Endothelial cell of umbilical vein (primary cell): ENCODE results near the gene IL36B. TPM values are rescaled to one million over a fixed set of nuclear protein-coding genes. Genes with fewer than 3 reads are reported as not detected.

Experiments used
- BruUV-seq: library from RNA; stranded (reverse); fragments of 400-500 nt; replicated peaks from 2 replicates; lab custom pipeline; 2021; lab: Mats Ljungman, UMichigan
- CTCF ChIA-PET: fragments of 300-600, 350-600 bp; sonication (Branson Sonifier 250); formaldehyde crosslinking; loops from one replicate; lab custom pipeline; 2021; ENCODE audit warnings: antibody characterized with exemption, inconsistent platforms; lab: Charles Lee
- POLR2A ChIA-PET: fragments of 300-600, 350-600 bp; sonication (Branson Sonifier 250); formaldehyde crosslinking; loops from one replicate; lab custom pipeline; 2021; ENCODE audit warnings: antibody characterized with exemption, inconsistent platforms; lab: Charles Lee
- DNase-seq: peaks from one replicate; pipeline ENCODE4 v3.0.0-alpha.2; 2011; ENCODE audit warnings: low read depth, low spot score
- FAIRE-seq: peaks from 2 replicates; lab custom pipeline; 2011; peaks lifted over from hg19 to GRCh38; lab: Jason Lieb, UNC
- H2AFZ ChIP-seq: 2 replicates; pipeline ENCODE4 v1.6.0; 2012; ENCODE audit warnings: low read depth, low read length, control low read depth, inconsistent platforms
- H3K27ac ChIP-seq: 2 replicates; pipeline ENCODE4 v1.5.1; 2011; ENCODE audit warnings: low read depth, mild to moderate bottlenecking, control low read depth, low read length, moderate library complexity; ENCODE audit not compliant: insufficient read depth
- H3K27me3 ChIP-seq, 2 experiments: 2 replicates each; pipeline versions ENCODE4 v1.6.0 to v1.6.1; 2011; ENCODE audit warnings: low read length in 2 of 2, mixed read lengths in 1 of 2; ENCODE audit not compliant: control insufficient read depth in 2 of 2, insufficient read depth in 2 of 2
- H3K36me3 ChIP-seq, 2 experiments: 2 replicates in 1 of 2; 3 replicates in 1 of 2; pipeline ENCODE4 v1.5.1; 2011; ENCODE audit warnings: low read length in 2 of 2, mild to moderate bottlenecking in 1 of 2, moderate library complexity in 1 of 2; ENCODE audit not compliant: control insufficient read depth in 2 of 2, insufficient read depth in 2 of 2; ENCODE audit errors: extremely low read depth in 1 of 2
- H3K4me1 ChIP-seq: 3 replicates; pipeline ENCODE4 v1.5.1; 2011; ENCODE audit warnings: mild to moderate bottlenecking, low read length; ENCODE audit not compliant: control insufficient read depth, insufficient read depth; ENCODE audit errors: extremely low read depth
- H3K4me2 ChIP-seq: 2 replicates; pipeline ENCODE4 v1.6.1; 2011; ENCODE audit warnings: low read length, control low read depth, mixed read lengths; ENCODE audit not compliant: insufficient read depth
- H3K4me3 ChIP-seq, 3 experiments: fragments of 200-600 bp in 1 of 3; sonication (generic), shearing (Covaris generic) in 1 of 3; replicated peaks in 1 of 3; 2 replicates each; pipeline ENCODE4 v1.5.1; 2011 to 2016; ENCODE audit warnings: control low read depth in 3 of 3, low read length in 3 of 3, mild to moderate bottlenecking in 2 of 3, inconsistent platforms in 1 of 3, low read depth in 1 of 3, moderate library complexity in 1 of 3; ENCODE audit not compliant: insufficient read depth in 1 of 3
- H3K79me2 ChIP-seq: 2 replicates; pipeline ENCODE4 v1.6.0; 2012; ENCODE audit warnings: low read length, inconsistent platforms; ENCODE audit not compliant: control insufficient read depth, insufficient read depth
- H3K9ac ChIP-seq: replicated peaks from 2 replicates; pipeline ENCODE3; 2011; ENCODE audit warnings: low read length, control low read depth; ENCODE audit not compliant: insufficient read depth; ENCODE audit errors: extremely low read depth
- H3K9me1 ChIP-seq: replicated peaks from 3 replicates; pipeline ENCODE4 v1.6.0; 2011; ENCODE audit warnings: mild to moderate bottlenecking, low read length; ENCODE audit not compliant: control insufficient read depth, insufficient read depth; ENCODE audit errors: extremely low read depth
- H3K9me3 ChIP-seq: replicated peaks from 2 replicates; pipeline ENCODE4 v1.5.1; 2012; ENCODE audit warnings: low read length, inconsistent platforms; ENCODE audit not compliant: control insufficient read depth, insufficient read depth
- H4K20me1 ChIP-seq: replicated peaks from 2 replicates; pipeline ENCODE3; 2011; ENCODE audit warnings: mild to moderate bottlenecking, low read length; ENCODE audit not compliant: control insufficient read depth, insufficient read depth; ENCODE audit errors: extremely low read depth
- EZH2 ChIP-seq: IDR thresholded peaks from 2 replicates; pipeline ENCODE4 v1.6.1; 2012; ENCODE audit warnings: borderline replicate concordance, low read depth, mild to moderate bottlenecking, moderate library complexity, low read length, inconsistent platforms; ENCODE audit not compliant: severe bottlenecking
- FOS ChIP-seq: IDR thresholded peaks from 2 replicates; pipeline ENCODE4 v1.6.1; 2011; ENCODE audit warnings: mild to moderate bottlenecking, low read length, moderate library complexity, borderline replicate concordance; ENCODE audit not compliant: insufficient read depth
- GATA2 ChIP-seq: IDR thresholded peaks from 2 replicates; pipeline ENCODE4 v1.7.0; 2011; ENCODE audit warnings: low read depth, mild to moderate bottlenecking, moderate library complexity, mixed read lengths, low read length; ENCODE audit not compliant: insufficient read length, insufficient read depth
- JUN ChIP-seq: IDR thresholded peaks from 2 replicates; pipeline ENCODE4 v1.6.1; 2011; ENCODE audit warnings: borderline replicate concordance, low read depth; ENCODE audit not compliant: insufficient read length, insufficient read depth
- MYC ChIP-seq: IDR thresholded peaks from one replicate; pipeline ENCODE4 v1.6.1; 2011; ENCODE audit warnings: mild to moderate bottlenecking, low read depth, low read length
- POLR2A ChIP-seq: IDR thresholded peaks from 2 replicates; pipeline ENCODE4 v1.6.1; 2012; ENCODE audit warnings: low read depth, mild to moderate bottlenecking, control low read depth, low read length
- POLR2AphosphoS5 ChIP-seq: IDR thresholded peaks from 2 replicates; pipeline ENCODE4 v1.6.1; 2012; ENCODE audit warnings: low read depth, mild to moderate bottlenecking, control low read depth, low read length, moderate library complexity; ENCODE audit not compliant: insufficient read depth
- dilution Hi-C: fragments of 300-500 bp; cut with MboI; formaldehyde crosslinking; loops from one replicate; pipeline ENCODE4 v1.15.0; 2019; ENCODE audit warnings: low sequenced_read_pairs; ENCODE audit not compliant: extremely low pct_ligation_motif_present
- intact Hi-C: fragments of 100-400 bp; cut with micrococcal nuclease; formaldehyde crosslinking; loops from one replicate; pipeline ENCODE4 v1.10.0; 2022
- polyA plus RNA-seq, 4 experiments: library from polyadenylated mRNA; depleted of rRNA in 3 of 4; stranded (reverse) in 3 of 4; unstranded in 1 of 4; fragments of >200 nt; gene quantifications; 2 replicates each; pipeline versions ENCODE4 v1.2.1 to v1.2.3, GENCODE V29; 2011 to 2012; ENCODE audit warnings: missing spikeins in 1 of 4
- total RNA-seq: library from RNA; stranded (reverse); gene quantifications from 2 replicates; pipeline ENCODE4 v1.2.3, GENCODE V29; 2021
- TF ChIP-seq, protein P1 (sequence below), 2 donors: IDR thresholded peaks; 1 replicate in 1 of 2; 2 replicates in 1 of 2; pipeline ENCODE4 v1.5.1; 2011; ENCODE audit warnings: low read length in 2 of 2, mild to moderate bottlenecking in 2 of 2, moderate library complexity in 2 of 2, control low read depth in 1 of 2, inconsistent platforms in 1 of 2, low read depth in 1 of 2; ENCODE audit not compliant: insufficient read depth in 1 of 2; ENCODE audit errors: extremely low read depth in 1 of 2
- TF ChIP-seq, protein P2 (sequence below): IDR thresholded peaks from 2 replicates; pipeline ENCODE4 v1.6.1; 2011; ENCODE audit not compliant: insufficient read depth, insufficient read length

The IL36B gene
- total and polyA plus RNA-seq, 2 donors (not counting 3 experiments of a cell fraction or from before 2014, with no cell fraction given): not detected

DNA sequence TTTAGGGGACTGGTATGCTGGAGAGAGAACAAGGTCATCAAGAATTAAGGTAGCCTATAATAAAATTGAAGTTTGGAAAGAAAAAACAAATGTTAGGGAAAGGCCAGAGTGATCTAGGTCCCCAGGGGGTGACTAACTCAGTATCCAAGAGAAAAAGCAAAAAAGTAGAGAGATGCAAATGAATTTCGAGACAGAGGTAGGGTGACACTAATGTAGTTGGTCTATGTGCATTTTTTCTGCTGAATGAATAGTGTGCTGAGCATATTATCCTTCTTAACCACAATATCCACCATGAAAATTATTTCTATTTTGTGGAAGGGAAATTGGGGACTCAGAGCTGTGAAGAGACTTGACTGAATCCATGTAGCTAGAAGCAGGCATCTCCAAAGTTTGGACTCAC lies 37.6 kb downstream of the IL36B start:
- TF ChIP-seq, protein P1, sequence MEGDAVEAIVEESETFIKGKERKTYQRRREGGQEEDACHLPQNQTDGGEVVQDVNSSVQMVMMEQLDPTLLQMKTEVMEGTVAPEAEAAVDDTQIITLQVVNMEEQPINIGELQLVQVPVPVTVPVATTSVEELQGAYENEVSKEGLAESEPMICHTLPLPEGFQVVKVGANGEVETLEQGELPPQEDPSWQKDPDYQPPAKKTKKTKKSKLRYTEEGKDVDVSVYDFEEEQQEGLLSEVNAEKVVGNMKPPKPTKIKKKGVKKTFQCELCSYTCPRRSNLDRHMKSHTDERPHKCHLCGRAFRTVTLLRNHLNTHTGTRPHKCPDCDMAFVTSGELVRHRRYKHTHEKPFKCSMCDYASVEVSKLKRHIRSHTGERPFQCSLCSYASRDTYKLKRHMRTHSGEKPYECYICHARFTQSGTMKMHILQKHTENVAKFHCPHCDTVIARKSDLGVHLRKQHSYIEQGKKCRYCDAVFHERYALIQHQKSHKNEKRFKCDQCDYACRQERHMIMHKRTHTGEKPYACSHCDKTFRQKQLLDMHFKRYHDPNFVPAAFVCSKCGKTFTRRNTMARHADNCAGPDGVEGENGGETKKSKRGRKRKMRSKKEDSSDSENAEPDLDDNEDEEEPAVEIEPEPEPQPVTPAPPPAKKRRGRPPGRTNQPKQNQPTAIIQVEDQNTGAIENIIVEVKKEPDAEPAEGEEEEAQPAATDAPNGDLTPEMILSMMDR (IDR thresholded peaks at IDR 0.05; ENCODE audit: extremely low read depth in 1 of 2, insufficient read depth in 1 of 2, low read depth in 1 of 2, low read length in 2 of 2): no peak
- TF ChIP-seq GATA2 (no peak), EZH2 (no peak), JUN (no peak), MYC (no peak), POLR2A (no peak), POLR2AphosphoS5 (no peak), FOS (no peak)
- TF ChIP-seq, protein P2, sequence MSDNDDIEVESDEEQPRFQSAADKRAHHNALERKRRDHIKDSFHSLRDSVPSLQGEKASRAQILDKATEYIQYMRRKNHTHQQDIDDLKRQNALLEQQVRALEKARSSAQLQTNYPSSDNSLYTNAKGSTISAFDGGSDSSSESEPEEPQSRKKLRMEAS: no peak
- Histone ChIP-seq H2AFZ (no peak overlapping the region), H3K79me2 (no peaks in the 10 kb centered on the region), H3K9ac (no peak overlapping the region), H3K36me3 (no peaks in the 10 kb centered on the region), H3K27me3 (peaks cover 0 to 6% of the 10 kb centered on the region in 2 experiments), H3K9me3 (no peaks in the 10 kb centered on the region), H3K4me3 (no peak overlapping the region), H3K27ac (no peak overlapping the region), H4K20me1 (no peaks in the 10 kb centered on the region), H3K4me1 (no peaks in the 10 kb centered on the region), H3K9me1 (no peaks in the 10 kb centered on the region), H3K4me2 (no peak overlapping the region)
- dilution Hi-C loops (no loop called here), intact Hi-C loops (no loop called here)
- ChIA-PET POLR2A (no interaction called here), CTCF (no interaction called here)
- DNase-seq: no peak
- no peak for FAIRE-seq
- BruUV-seq: no TSS peak
